Spinal cord (tissue), 10 donors: ENCODE results near the gene ARL16. TPM values are rescaled to one million over a fixed set of nuclear protein-coding genes. Genes with fewer than 3 reads are reported as not detected.

ENCODE experiments used
- DNase-seq, 6 donors: peaks; one replicate each; pipeline versions ENCODE4 v3.0.0 to v3.0.0-alpha.2; 2013 to 2015; ENCODE audit warnings: low spot score in 6 of 6, low read depth in 4 of 6
- H3K27ac ChIP-seq: one replicate; pipeline ENCODE4 v1.5.1; 2013; ENCODE audit warnings: low read depth, low read length, control low read depth
- H3K27me3 ChIP-seq: one replicate; pipeline ENCODE4 v1.6.1; 2013; ENCODE audit warnings: low read length; ENCODE audit not compliant: control insufficient read depth, insufficient read depth
- H3K36me3 ChIP-seq: one replicate; pipeline ENCODE4 v1.6.1; 2013; ENCODE audit warnings: low read length; ENCODE audit not compliant: control insufficient read depth, insufficient read depth
- H3K4me1 ChIP-seq: one replicate; pipeline ENCODE4 v1.6.1; 2013; ENCODE audit warnings: low read length; ENCODE audit not compliant: control insufficient read depth, insufficient read depth
- H3K4me3 ChIP-seq: one replicate; pipeline ENCODE4 v1.5.1; 2013; ENCODE audit warnings: low read depth, low read length, control low read depth
- H3K9me3 ChIP-seq: one replicate; pipeline ENCODE4 v1.6.1; 2013; ENCODE audit warnings: low read length; ENCODE audit not compliant: control insufficient read depth, insufficient read depth
- WGBS: methylation state at CpG from one replicate; pipeline ENCODE4 v1.1.5; 2013; ENCODE audit warnings: missing lambda C conversion rate; ENCODE audit not compliant: insufficient coverage; 5-methylcytosine and 5-hydroxymethylcytosine counted together
- polyA plus RNA-seq, 2 donors: library from polyadenylated mRNA; unstranded; fragments of 120-200 nt; gene quantifications; one replicate each; pipeline ENCODE4 v1.2.1, GENCODE V29; 2013; ENCODE audit not compliant: insufficient read length in 2 of 2
- total RNA-seq, 2 donors: library from RNA; depleted of rRNA in 1 of 2; stranded (reverse); fragments of 120-200 nt in 1 of 2; fragments of >200 nt in 1 of 2; gene quantifications; one replicate each; pipeline versions ENCODE4 v1.2.3 to v1.2.4, GENCODE V29; 2013 to 2014
- donor health status: healthy.

Gene ARL16
- total and polyA plus RNA-seq, 4 donors = 43.2 to 69.1 (median 60.9) TPM

GRCh38 chr17:81695801-81696200 is 12.2 kb upstream of the ARL16 start:
- Histone ChIP-seq H3K36me3 (peaks cover 92% of the 10 kb centered on the region), H3K27me3 (no peaks in the 10 kb centered on the region), H3K4me3 (no peak overlapping the region), H3K27ac (no peak overlapping the region), H3K9me3 (no peaks in the 10 kb centered on the region), H3K4me1 (peaks cover 3% of the 10 kb centered on the region)
- DNase-seq = no peak
- WGBS = 95% methylated on average over 22 of the region's 22 CpGs

GRCh38 chr17:81695211-81695610 is 11.6 kb upstream of the ARL16 start:
- 93% methylated on average over 6 of the region's 6 CpGs for WGBS
- Histone ChIP-seq H3K9me3 (no peaks in the 10 kb centered on the region), H3K36me3 (peaks cover 92% of the 10 kb centered on the region), H3K27ac (no peak overlapping the region), H3K4me1 (no peaks in the 10 kb centered on the region), H3K4me3 (no peak overlapping the region), H3K27me3 (no peaks in the 10 kb centered on the region)
- no peak for DNase-seq

GRCh38 chr17:81694810-81695209 is 11.2 kb upstream of the ARL16 start:
- Histone ChIP-seq H3K27me3 (no peaks in the 10 kb centered on the region), H3K9me3 (no peaks in the 10 kb centered on the region), H3K4me1 (no peaks in the 10 kb centered on the region), H3K27ac (no peak overlapping the region), H3K36me3 (peaks cover 93% of the 10 kb centered on the region), H3K4me3 (no peak overlapping the region)
- no peak for DNase-seq
- 91% methylated on average over 14 of the region's 19 CpGs for WGBS

GRCh38 chr17:81693509-81694210 is 10.1 kb upstream of the ARL16 start:
- no peak for DNase-seq
- Histone ChIP-seq H3K27me3 (no peaks in the 10 kb centered on the region), H3K36me3 (peaks cover 98% of the 10 kb centered on the region), H3K27ac (no peak overlapping the region), H3K4me1 (no peaks in the 10 kb centered on the region), H3K4me3 (no peak overlapping the region), H3K9me3 (no peaks in the 10 kb centered on the region)
- WGBS = 88% methylated on average over 27 of the region's 35 CpGs

GRCh38 chr17:81691608-81692007 is 8.0 kb upstream of the ARL16 start:
- no peak overlapping the region for H3K27ac ChIP-seq
- peaks cover 100% of the 10 kb centered on the region for H3K36me3 ChIP-seq
- H3K27me3 ChIP-seq = no peaks in the 10 kb centered on the region
- no peaks in the 10 kb centered on the region for H3K4me1 ChIP-seq
- H3K9me3 ChIP-seq = no peaks in the 10 kb centered on the region
- H3K4me3 ChIP-seq = no peak overlapping the region
- WGBS = 98% methylated on average over 20 of the region's 20 CpGs
- no peak for DNase-seq

GRCh38 chr17:81691196-81691595 is 7.6 kb upstream of the ARL16 start:
- no peaks in the 10 kb centered on the region for H3K4me1 ChIP-seq
- no peak for DNase-seq
- 96% methylated on average over 13 of the region's 18 CpGs for WGBS
- peaks cover 100% of the 10 kb centered on the region for H3K36me3 ChIP-seq
- no peaks in the 10 kb centered on the region for H3K9me3 ChIP-seq
- no peaks in the 10 kb centered on the region for H3K27me3 ChIP-seq
- H3K27ac ChIP-seq = no peak overlapping the region
- H3K4me3 ChIP-seq = no peak overlapping the region

GRCh38 chr17:81690549-81690948 is 7.0 kb upstream of the ARL16 start:
- Histone ChIP-seq H3K27ac (no peak overlapping the region), H3K4me1 (peaks cover 4% of the 10 kb centered on the region), H3K27me3 (no peaks in the 10 kb centered on the region), H3K4me3 (no peak overlapping the region), H3K36me3 (peaks cover 100% of the 10 kb centered on the region), H3K9me3 (no peaks in the 10 kb centered on the region)
- whole genome bisulfite sequencing = 86% methylated on average over 14 of the region's 17 CpGs
- no peak for DNase-seq

GRCh38 chr17:81690066-81690465 is 6.5 kb upstream of the ARL16 start:
- DNase-seq = no peak
- Histone ChIP-seq H3K4me1 (peaks cover 9% of the 10 kb centered on the region), H3K27me3 (no peaks in the 10 kb centered on the region), H3K36me3 (peaks cover 100% of the 10 kb centered on the region), H3K27ac (no peak overlapping the region), H3K4me3 (no peak overlapping the region), H3K9me3 (no peaks in the 10 kb centered on the region)
- WGBS = 92% methylated on average over 18 of the region's 18 CpGs

- Histone ChIP-seq H3K27me3 (no peaks in the 10 kb centered on the region), H3K4me3 (no peak overlapping the region), H3K4me1 (peaks cover 18% of the 10 kb centered on the region), H3K27ac (no peak overlapping the region), H3K36me3 (peaks cover 86% of the 10 kb centered on the region), H3K9me3 (no peaks in the 10 kb centered on the region)
- no peak for DNase-seq
- whole genome bisulfite sequencing = 95% methylated on average over 14 of the region's 14 CpGs
Observed at GRCh38 chr17:81688616-81689015, 5.0 kb upstream of the ARL16 start.

GRCh38 chr17:81687770-81688541 is 4.4 kb upstream of the ARL16 start:
- H3K27me3 ChIP-seq = no peaks in the 10 kb centered on the region

More at GRCh38 chr17:81687770-81688541, 4.4 kb upstream of the ARL16 start:
- H3K4me1 ChIP-seq = peaks cover 20% of the 10 kb centered on the region
- H3K27ac ChIP-seq = no peak overlapping the region
- no peak overlapping the region for H3K4me3 ChIP-seq
- 93% methylated on average over 41 of the region's 41 CpGs for WGBS
- H3K9me3 ChIP-seq = no peaks in the 10 kb centered on the region
- H3K36me3 ChIP-seq = peaks cover 80% of the 10 kb centered on the region
- DNase-seq = no peak
